Astrocyte (in vitro differentiated cells and primary cell): ENCODE results near the gene SUN5.

ENCODE experiments used
- EZH2 ChIP-seq: IDR thresholded peaks from 2 replicates; pipeline ENCODE4 v1.6.1; 2012; ENCODE audit warnings: mild to moderate bottlenecking, low read length, inconsistent platforms; ENCODE audit not compliant: insufficient read depth
- TF ChIP-seq, protein P1 (sequence below): IDR thresholded peaks from 2 replicates; pipeline ENCODE4 v1.5.1; 2011; ENCODE audit warnings: low read depth, mild to moderate bottlenecking, inconsistent platforms, low read length, moderate library complexity; ENCODE audit not compliant: insufficient read depth

DNA sequence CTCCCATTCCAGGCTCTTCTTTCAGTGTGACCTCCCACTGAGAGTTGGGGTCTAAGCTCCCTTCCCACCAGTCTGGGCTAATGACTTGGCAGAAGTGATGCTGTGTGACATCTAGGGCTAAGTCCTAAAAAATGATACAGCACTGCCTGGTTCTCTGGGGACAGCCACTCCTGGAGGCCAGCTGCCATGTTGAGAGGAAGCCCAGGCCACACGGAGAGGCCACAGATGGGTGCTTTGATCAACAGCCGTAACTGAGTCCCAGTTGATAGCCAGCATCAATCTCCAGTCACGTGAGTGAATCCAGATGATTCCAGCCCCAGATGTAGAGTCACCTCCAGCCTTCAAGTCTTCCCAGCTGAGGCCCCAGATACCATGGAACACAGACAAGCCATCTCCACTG, 13.8 kb downstream of the SUN5 start:
- TF ChIP-seq, protein P1, sequence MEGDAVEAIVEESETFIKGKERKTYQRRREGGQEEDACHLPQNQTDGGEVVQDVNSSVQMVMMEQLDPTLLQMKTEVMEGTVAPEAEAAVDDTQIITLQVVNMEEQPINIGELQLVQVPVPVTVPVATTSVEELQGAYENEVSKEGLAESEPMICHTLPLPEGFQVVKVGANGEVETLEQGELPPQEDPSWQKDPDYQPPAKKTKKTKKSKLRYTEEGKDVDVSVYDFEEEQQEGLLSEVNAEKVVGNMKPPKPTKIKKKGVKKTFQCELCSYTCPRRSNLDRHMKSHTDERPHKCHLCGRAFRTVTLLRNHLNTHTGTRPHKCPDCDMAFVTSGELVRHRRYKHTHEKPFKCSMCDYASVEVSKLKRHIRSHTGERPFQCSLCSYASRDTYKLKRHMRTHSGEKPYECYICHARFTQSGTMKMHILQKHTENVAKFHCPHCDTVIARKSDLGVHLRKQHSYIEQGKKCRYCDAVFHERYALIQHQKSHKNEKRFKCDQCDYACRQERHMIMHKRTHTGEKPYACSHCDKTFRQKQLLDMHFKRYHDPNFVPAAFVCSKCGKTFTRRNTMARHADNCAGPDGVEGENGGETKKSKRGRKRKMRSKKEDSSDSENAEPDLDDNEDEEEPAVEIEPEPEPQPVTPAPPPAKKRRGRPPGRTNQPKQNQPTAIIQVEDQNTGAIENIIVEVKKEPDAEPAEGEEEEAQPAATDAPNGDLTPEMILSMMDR = no peak
- TF ChIP-seq EZH2 = no peak
